Parathyroid adenoma (tissue), 2 donors: Measurements from ENCODE around the gene TACO1.

Source experiments
- H2AFZ ChIP-seq: fragments of 300-600 bp; sonication (generic); one replicate; pipeline ENCODE4 v1.7.0; 2017; ENCODE audit warnings: antibody characterized with exemption, mild to moderate bottlenecking
- H3K27ac ChIP-seq: fragments of 300-600 bp; sonication (generic); one replicate; pipeline ENCODE4 v1.7.0; 2017
- H3K27me3 ChIP-seq: fragments of 300-600 bp; sonication (generic); one replicate; pipeline ENCODE4 v1.7.0; 2017; ENCODE audit warnings: low read length; ENCODE audit not compliant: control insufficient read depth, insufficient read depth
- H3K36me3 ChIP-seq: fragments of 300-600 bp; sonication (generic); one replicate; pipeline ENCODE4 v1.7.0; 2017; ENCODE audit warnings: low read length; ENCODE audit not compliant: control insufficient read depth, insufficient read depth
- H3K4me1 ChIP-seq: fragments of 300-600 bp; sonication (generic); one replicate; pipeline ENCODE4 v1.7.0; 2017; ENCODE audit warnings: control low read depth
- H3K4me2 ChIP-seq: fragments of 300-600 bp; sonication (generic); one replicate; pipeline ENCODE4 v1.7.0; 2017; ENCODE audit warnings: low read length
- H3K4me3 ChIP-seq: fragments of 300-600 bp; sonication (generic); one replicate; pipeline ENCODE4 v1.7.0; 2017; ENCODE audit warnings: low read depth, low read length
- H3K79me2 ChIP-seq: fragments of 300-600 bp; sonication (generic); one replicate; pipeline ENCODE4 v1.7.0; 2017; ENCODE audit warnings: control low read depth
- H3K9ac ChIP-seq: fragments of 300-600 bp; sonication (generic); one replicate; pipeline ENCODE4 v1.7.0; 2017; ENCODE audit warnings: mild to moderate bottlenecking
- H3K9me3 ChIP-seq: fragments of 300-600 bp; sonication (generic); one replicate; pipeline ENCODE4 v1.7.0; 2017; ENCODE audit warnings: low read length; ENCODE audit not compliant: control insufficient read depth
- TF ChIP-seq, protein P1 (sequence below): fragments of 300-600 bp; sonication (generic); IDR thresholded peaks from one replicate; pipeline ENCODE4 v1.7.0; 2017; ENCODE audit warnings: antibody characterized with exemption, mild to moderate bottlenecking
- donor health status: primary hyperparathyroidism.

The TACO1 gene

DNA sequence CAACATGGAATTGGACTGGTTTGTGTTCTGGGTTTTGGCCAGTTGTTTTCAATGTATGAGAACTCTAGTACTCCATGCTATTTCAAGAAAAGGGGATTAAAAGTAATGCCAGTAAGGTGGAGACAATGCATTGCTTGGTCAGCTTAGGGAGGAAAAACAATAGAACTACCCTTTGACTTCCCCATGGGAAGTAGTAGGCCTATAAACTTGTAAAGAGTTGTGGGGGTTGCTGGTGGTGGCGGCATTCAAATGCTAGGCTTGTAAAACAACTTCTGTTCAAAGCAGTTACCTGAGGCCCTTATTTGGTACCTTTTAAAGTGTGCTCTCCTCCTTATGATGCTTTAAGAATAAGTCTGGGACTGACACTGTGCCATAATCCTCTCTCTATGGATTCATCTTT, 30.9 kb downstream of the TACO1 start:
- TF ChIP-seq, protein P1, sequence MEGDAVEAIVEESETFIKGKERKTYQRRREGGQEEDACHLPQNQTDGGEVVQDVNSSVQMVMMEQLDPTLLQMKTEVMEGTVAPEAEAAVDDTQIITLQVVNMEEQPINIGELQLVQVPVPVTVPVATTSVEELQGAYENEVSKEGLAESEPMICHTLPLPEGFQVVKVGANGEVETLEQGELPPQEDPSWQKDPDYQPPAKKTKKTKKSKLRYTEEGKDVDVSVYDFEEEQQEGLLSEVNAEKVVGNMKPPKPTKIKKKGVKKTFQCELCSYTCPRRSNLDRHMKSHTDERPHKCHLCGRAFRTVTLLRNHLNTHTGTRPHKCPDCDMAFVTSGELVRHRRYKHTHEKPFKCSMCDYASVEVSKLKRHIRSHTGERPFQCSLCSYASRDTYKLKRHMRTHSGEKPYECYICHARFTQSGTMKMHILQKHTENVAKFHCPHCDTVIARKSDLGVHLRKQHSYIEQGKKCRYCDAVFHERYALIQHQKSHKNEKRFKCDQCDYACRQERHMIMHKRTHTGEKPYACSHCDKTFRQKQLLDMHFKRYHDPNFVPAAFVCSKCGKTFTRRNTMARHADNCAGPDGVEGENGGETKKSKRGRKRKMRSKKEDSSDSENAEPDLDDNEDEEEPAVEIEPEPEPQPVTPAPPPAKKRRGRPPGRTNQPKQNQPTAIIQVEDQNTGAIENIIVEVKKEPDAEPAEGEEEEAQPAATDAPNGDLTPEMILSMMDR = no peak
- H3K36me3 ChIP-seq = no peaks in the 10 kb centered on the region
- no peak overlapping the region for H3K4me2 ChIP-seq
- H3K4me1 ChIP-seq = peaks cover 2% of the 10 kb centered on the region
- no peak overlapping the region for H3K4me3 ChIP-seq
- peaks cover 59% of the 10 kb centered on the region for H3K79me2 ChIP-seq
- no peaks in the 10 kb centered on the region for H3K9me3 ChIP-seq
- no peak overlapping the region for H3K27ac ChIP-seq
- H2AFZ ChIP-seq = no peak overlapping the region
- H3K9ac ChIP-seq = no peak overlapping the region
- no peaks in the 10 kb centered on the region for H3K27me3 ChIP-seq

DNA sequence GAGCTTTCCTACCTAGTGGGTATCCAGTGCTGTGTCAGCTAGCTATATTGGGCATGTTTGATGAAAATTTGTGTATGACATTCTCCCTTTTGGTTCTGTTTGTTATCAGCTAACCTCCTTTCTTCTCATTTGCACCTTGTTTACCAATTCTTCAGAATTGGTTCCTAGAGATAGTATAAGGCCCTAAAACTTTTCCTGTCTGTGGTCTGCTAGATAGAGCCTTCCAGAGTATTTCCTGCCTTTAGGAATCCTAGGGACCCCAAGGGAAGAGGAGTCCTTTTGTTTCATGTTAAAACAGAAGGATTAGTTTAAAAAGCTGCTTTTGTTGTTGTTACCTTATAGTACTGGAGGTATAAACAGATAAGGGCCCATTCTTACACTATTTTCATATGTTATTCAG, 33.0 kb downstream of the TACO1 start:
- TF ChIP-seq, protein P1 = no peak
- Histone ChIP-seq H3K27ac (peak overlapping the region; percentile 44), H3K4me1 (no peaks in the 10 kb centered on the region), H3K4me2 (no peak overlapping the region), H3K4me3 (no peak overlapping the region), H3K36me3 (no peaks in the 10 kb centered on the region), H3K9ac (no peak overlapping the region), H3K9me3 (no peaks in the 10 kb centered on the region), H2AFZ (no peak overlapping the region), H3K79me2 (peaks cover 58% of the 10 kb centered on the region), H3K27me3 (no peaks in the 10 kb centered on the region)

DNA sequence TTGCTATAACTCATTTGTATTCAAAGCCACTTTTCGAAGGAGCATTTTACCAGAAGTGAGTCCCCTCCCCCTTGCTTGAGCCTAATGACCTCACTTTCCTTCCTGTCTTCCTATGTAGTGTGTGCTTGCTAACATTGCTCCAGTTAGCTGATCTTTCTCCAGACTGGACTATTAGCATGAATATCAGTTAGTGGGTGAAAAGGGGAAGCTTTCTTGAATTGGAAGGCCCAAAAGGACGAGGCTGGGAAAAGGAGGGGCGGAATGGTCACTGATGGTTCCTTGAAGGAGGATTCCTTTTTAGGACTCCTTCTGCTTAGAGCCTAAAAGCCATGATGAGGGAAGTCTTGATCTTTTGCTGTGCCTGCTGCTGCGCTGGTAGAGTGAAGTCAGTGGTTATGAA, 33.5 kb downstream of the TACO1 start:
- peaks cover 53% of the 10 kb centered on the region for H3K79me2 ChIP-seq
- H3K9me3 ChIP-seq = no peaks in the 10 kb centered on the region
- H3K4me3 ChIP-seq = no peak overlapping the region
- no peak overlapping the region for H2AFZ ChIP-seq
- no peaks in the 10 kb centered on the region for H3K36me3 ChIP-seq
- no peaks in the 10 kb centered on the region for H3K4me1 ChIP-seq
- no peak overlapping the region for H3K9ac ChIP-seq
- H3K4me2 ChIP-seq = no peak overlapping the region
- H3K27me3 ChIP-seq = no peaks in the 10 kb centered on the region
- TF ChIP-seq, protein P1 = no peak
- H3K27ac ChIP-seq = peak overlapping the region; percentile 44

DNA sequence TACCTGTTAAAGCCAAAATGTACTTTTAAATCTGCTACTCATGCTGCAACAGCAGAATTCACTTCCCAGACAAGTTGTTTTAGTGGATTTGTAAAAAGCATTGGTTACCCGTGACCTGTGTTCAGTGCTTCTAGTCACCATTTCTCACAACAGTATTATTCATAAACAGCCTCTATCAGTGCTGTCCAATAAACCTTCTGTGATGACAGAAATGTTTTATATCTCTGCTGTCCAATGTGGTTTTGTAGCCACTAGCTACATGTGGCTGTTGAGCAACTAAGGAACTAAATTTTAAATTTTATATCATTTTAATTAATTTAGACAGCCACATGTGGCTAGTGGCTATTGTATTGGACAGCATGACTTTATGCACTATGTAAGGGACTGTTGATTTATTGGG, 34.1 kb downstream of the TACO1 start:
- Histone ChIP-seq H3K27me3 (no peaks in the 10 kb centered on the region), H3K36me3 (no peaks in the 10 kb centered on the region), H3K4me1 (no peaks in the 10 kb centered on the region)

DNA sequence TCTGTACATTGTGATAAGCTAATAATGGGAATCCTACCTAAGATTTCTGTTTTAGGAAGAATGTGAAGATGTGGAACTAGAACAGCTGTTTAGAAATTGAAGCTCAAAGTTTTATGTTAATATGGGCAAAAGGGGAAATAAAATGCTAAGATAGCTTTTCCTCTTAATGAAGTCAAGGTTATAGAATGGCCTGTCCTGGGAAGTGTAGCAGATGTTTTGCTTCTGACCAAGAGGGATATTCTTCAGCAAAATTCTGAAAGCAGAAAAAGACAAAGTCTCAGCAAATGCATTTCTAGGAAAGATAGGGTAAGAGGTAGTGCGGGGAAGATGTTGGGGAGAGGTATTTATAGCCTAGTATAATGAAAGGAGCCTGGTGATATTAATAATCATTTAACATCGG, 34.6 kb downstream of the TACO1 start:
- Histone ChIP-seq H3K79me2 (peaks cover 52% of the 10 kb centered on the region), H3K9me3 (no peaks in the 10 kb centered on the region), H3K4me3 (no peak overlapping the region), H3K27me3 (no peaks in the 10 kb centered on the region), H3K4me2 (no peak overlapping the region), H3K4me1 (no peaks in the 10 kb centered on the region), H2AFZ (no peak overlapping the region), H3K27ac (no peak overlapping the region), H3K36me3 (no peaks in the 10 kb centered on the region), H3K9ac (no peak overlapping the region)
- TF ChIP-seq, protein P1 = no peak

More for the DNA sequence above, 34.1 kb downstream of the TACO1 start:
- Histone ChIP-seq H2AFZ (no peak overlapping the region), H3K4me2 (no peak overlapping the region), H3K27ac (no peak overlapping the region), H3K9me3 (no peaks in the 10 kb centered on the region), H3K9ac (no peak overlapping the region), H3K4me3 (no peak overlapping the region), H3K79me2 (peaks cover 53% of the 10 kb centered on the region)
- TF ChIP-seq, protein P1 = no peak
